Measurements from ENCODE around the gene ESRRB.

The ESRRB gene

DNA sequence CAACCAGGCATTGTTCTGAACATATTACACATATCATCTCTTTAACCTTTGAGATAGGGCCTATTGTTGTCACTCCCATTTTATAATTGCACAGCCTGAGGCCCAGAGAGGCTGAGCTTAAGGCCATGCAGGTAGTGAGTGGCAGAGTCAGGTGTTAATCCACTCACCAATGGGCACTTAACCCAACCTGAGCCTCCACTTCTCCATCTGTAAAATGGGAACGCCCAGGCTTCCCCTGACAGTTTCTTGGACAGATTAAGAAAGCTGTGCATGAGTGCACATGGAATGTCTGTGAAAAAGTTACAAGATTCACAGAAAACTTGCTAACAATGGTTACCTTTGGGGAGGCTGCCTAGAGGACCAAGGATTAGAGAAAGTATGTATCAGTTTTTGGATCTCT lies 32.9 kb downstream of the ESRRB start:
- TF ChIP-seq, protein P1, sequence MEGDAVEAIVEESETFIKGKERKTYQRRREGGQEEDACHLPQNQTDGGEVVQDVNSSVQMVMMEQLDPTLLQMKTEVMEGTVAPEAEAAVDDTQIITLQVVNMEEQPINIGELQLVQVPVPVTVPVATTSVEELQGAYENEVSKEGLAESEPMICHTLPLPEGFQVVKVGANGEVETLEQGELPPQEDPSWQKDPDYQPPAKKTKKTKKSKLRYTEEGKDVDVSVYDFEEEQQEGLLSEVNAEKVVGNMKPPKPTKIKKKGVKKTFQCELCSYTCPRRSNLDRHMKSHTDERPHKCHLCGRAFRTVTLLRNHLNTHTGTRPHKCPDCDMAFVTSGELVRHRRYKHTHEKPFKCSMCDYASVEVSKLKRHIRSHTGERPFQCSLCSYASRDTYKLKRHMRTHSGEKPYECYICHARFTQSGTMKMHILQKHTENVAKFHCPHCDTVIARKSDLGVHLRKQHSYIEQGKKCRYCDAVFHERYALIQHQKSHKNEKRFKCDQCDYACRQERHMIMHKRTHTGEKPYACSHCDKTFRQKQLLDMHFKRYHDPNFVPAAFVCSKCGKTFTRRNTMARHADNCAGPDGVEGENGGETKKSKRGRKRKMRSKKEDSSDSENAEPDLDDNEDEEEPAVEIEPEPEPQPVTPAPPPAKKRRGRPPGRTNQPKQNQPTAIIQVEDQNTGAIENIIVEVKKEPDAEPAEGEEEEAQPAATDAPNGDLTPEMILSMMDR (conservative IDR thresholded peaks at IDR 0.05; ENCODE audit: low read depth, low read length): no peak
- no peak for DNase-seq (ENCODE audit: low read depth)
- no peak overlapping the region for H3K4me3 ChIP-seq (ENCODE audit: low read length)

DNA sequence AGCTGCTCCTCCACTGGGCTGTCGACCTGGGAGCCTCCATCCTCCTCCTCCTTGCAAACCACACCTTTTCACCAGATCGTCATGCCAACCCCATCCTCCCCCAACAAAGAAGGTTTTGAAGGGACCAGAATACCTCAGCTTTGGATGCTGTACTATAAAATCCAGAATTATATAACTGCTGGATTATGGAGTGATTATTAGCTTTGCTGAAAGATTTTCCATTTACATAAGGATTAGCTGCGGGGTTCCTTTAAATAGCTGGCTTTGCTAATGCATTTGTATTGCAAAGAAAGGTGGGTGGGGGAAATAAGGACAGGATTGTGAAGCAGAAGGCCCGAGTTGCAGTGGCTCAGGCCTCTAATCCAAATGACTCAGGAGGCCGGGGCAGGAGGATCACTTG lies 36.6 kb downstream of the ESRRB start:
- TF ChIP-seq, protein P1 (conservative IDR thresholded peaks at IDR 0.05; ENCODE audit: low read depth, low read length): no peak
- no peak for DNase-seq (ENCODE audit: low read depth)
- no peak overlapping the region for H3K4me3 ChIP-seq (ENCODE audit: low read length)

DNA sequence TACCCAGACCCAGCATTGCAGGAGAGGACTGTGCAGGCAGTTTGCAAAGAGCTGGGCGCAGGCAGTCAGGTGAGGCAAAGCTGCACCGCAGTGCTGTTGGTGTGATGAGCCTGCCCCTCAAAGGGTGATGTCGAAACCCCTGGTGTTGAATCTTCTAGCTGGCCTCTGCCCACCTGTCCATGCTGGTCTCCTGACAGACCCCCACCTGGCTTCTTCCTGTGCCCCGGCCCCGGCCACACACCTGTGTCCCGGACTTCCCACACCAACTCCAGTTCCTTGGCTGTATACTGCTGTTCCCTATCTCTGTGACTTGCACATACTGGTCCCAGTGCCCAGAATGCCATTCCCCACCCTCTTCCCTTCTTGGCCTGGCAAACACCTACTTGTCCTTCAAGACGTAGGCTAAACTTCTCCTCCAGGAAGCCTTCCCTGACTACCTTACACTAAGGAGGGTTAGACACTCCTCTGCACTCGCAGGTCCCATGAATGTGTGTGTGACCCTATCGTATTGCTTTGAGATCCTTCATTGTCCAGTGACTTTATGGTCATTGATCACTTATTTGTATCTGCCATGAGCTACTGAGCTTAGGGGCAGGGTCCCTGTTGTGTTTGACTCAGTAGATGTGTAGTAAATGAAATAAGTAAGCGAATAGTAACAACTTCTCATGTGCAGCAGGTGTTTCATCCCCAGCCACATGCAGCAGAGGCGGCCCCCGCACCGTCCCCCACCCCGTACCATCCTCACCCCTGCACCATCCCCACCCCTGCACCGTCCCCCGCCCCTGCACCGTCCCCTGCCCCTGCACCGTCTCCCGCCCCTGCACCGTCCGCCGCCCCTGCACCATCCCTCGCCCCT lies 37.4 kb downstream of the ESRRB start:
- DNase-seq (ENCODE audit: low read depth): no peak
- TF ChIP-seq, protein P1 (conservative IDR thresholded peaks at IDR 0.05; ENCODE audit: low read depth, low read length): no peak
- H3K4me3 ChIP-seq (ENCODE audit: low read length): no peak overlapping the region

DNA sequence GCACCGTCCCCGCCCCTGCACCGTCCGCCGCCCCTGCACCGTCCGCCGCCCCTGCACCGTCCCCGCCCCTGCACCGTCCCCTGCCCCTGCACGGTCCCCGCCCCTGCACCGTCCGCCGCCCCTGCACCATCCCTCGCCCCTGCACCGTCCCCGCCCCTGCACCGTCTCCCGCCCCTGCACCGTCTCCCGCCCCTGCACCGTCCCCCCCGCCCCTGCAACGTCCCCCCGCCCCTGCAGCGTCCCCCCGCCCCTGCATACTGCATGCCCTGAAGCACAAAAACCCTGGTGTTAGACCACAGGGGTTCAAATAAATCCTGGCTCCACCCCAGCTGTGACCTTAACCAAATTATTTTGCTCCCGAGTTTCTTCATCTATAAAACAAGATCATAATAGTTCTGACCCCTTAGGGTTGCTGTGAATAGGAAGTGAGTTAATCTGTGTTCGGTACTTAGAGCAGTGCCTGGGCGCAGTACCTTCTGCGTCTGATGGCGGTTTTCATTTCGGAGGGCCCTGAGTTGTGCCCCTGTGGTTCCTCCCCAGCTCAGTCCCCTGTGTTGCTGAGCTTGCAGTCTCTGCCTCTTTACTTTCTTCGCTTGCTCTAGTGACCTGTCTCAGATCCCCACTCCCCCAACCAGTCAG lies 38.1 kb downstream of the ESRRB start:
- H3K4me3 ChIP-seq (ENCODE audit: low read length): no peak overlapping the region
- no peak for DNase-seq (ENCODE audit: low read depth)
- TF ChIP-seq, protein P1 (conservative IDR thresholded peaks at IDR 0.05; ENCODE audit: low read depth, low read length): no peak

DNA sequence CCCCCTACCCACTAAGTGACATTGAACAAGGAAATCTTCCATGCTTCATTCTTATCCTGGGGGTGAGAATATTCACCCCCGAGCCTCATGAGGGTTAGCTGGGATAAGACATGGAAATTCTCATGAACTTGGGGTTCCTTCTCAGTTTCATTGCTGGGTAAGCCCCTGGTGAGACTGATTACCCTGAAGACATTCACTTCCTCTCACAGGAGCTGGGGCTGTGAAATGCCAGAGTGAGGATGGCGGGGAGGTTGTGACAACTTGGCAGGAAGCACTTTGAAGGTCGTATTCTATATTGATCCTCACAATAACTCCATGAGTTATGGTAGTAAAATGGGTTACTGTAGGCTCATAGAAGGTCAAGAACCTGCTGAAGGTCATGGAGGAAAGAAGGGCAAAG lies 43.5 kb downstream of the ESRRB start:
- H3K4me3 ChIP-seq (ENCODE audit: low read length): no peak overlapping the region
- DNase-seq (ENCODE audit: low read depth): no peak
- TF ChIP-seq, protein P1 (conservative IDR thresholded peaks at IDR 0.05; ENCODE audit: low read depth, low read length): no peak

DNA sequence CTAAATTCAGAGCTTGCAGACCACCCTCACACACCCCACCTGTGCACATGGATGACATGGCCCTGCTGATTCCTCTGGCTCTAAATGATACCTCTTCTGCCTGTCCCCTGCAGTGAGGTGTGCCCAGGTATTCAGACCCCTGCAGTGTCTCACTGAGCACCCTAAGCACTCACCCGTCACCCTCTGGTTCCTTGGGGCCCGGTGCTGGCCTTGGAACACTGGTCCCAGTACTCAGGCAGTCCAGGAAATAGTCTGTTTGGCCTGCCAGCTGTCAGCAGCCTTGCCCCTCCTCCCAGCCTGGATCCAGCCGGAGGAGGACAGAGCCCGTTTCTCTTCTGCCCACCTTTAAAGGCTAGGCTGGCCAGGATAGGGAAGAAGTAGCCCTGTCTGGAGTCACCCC lies 44.9 kb downstream of the ESRRB start:
- H3K4me3 ChIP-seq (ENCODE audit: low read length): no peak overlapping the region

More for the DNA sequence above, 44.9 kb downstream of the ESRRB start:
- DNase-seq (ENCODE audit: low read depth): no peak
- TF ChIP-seq, protein P1 (conservative IDR thresholded peaks at IDR 0.05; ENCODE audit: low read depth, low read length): no peak
